A549 (cell line): ENCODE results near the gene COL12A1. TPM values are rescaled to one million over a fixed set of nuclear protein-coding genes. Genes with fewer than 3 reads are reported as not detected.

Experiments
- ATAC-seq, 2 experiments: fragments of 200-7000 bp in 1 of 2; fragments of >200 bp in 1 of 2; cut with Nextera tagmentation in 1 of 2; cut with Tn5 transposase in 1 of 2; 3 replicates each; pipeline versions ENCODE4 v1.8.0 to v1.9.1; 2018 to 2020; ENCODE audit warnings: mild to moderate bottlenecking in 1 of 2, moderate library complexity in 1 of 2
- CTCF ChIA-PET: fragments of 300-600 bp; sonication (Branson Sonifier 250); formaldehyde crosslinking; extraction: SDS; loops from one replicate; lab custom pipeline; 2021; ENCODE audit warnings: antibody characterized with exemption, inconsistent platforms; lab: Yijun Ruan, JAX
- POLR2A ChIA-PET: fragments of 350-600 bp; formaldehyde crosslinking; extraction: SDS; loops from one replicate; lab custom pipeline; 2021; ENCODE audit warnings: antibody characterized with exemption, inconsistent platforms; lab: Yijun Ruan, JAX
- DNase-seq, 2 experiments: peaks; one replicate each; pipeline versions ENCODE4 v3.0.0 to v3.0.0-alpha.2; 2011 to 2016; ENCODE audit warnings: low read depth in 1 of 2, low spot score in 1 of 2
- FAIRE-seq: peaks from 2 replicates; lab custom pipeline; 2011; peaks lifted over from hg19 to GRCh38; lab: Jason Lieb, UNC
- H3K27ac ChIP-seq, 2 experiments: fragments of >200 bp; sonication (Bioruptor Twin); formaldehyde crosslinking; 3 replicates each; pipeline ENCODE4 v1.5.1; 2016 to 2017
- H3K4me1 ChIP-seq: fragments of >200 bp; sonication (Bioruptor Twin); formaldehyde crosslinking; 3 replicates; pipeline ENCODE4 v1.6.1; 2016
- H3K4me2 ChIP-seq: fragments of >200 bp; sonication (Bioruptor Twin); formaldehyde crosslinking; 3 replicates; pipeline ENCODE4 v1.6.1; 2016
- H3K4me3 ChIP-seq: fragments of >200 bp; sonication (Bioruptor Twin); formaldehyde crosslinking; 3 replicates; pipeline ENCODE4 v1.5.1; 2016
- H3K9me3 ChIP-seq: fragments of >200 bp; sonication (Bioruptor Twin); formaldehyde crosslinking; 3 replicates; pipeline ENCODE4 v1.6.1; 2016
- CBX2 ChIP-seq: fragments of 200-600 bp; sonication (generic); IDR thresholded peaks from 2 replicates; pipeline ENCODE4 v1.6.1; 2016; ENCODE audit warnings: low read depth, mild to moderate bottlenecking, borderline replicate concordance
- CEBPB ChIP-seq, 2 experiments: fragments of >200 bp in 1 of 2; sonication (Bioruptor Twin) in 1 of 2; formaldehyde crosslinking in 1 of 2; IDR thresholded peaks; 2 replicates each; pipeline ENCODE4 v1.6.1; 2012 to 2016
- E2F6 ChIP-seq: IDR thresholded peaks from 2 replicates; pipeline ENCODE4 v1.6.1; 2012; ENCODE audit warnings: low read depth, borderline replicate concordance
- EHF ChIP-seq: fragments of 250-450 bp; sonication (Bioruptor Pico); IDR thresholded peaks from 2 replicates; pipeline ENCODE4 v1.5.0; 2020; ENCODE audit warnings: mild to moderate bottlenecking
- EP300 ChIP-seq, 2 experiments: fragments of >200 bp; sonication (Bioruptor Twin); formaldehyde crosslinking; IDR thresholded peaks; 2 replicates in 1 of 2; 3 replicates in 1 of 2; pipeline ENCODE4 v1.6.1; 2016 to 2017
- FOSB ChIP-seq: fragments of 250-450 bp; sonication (Bioruptor Pico); IDR thresholded peaks from 2 replicates; pipeline ENCODE4 v1.5.0; 2020; ENCODE audit warnings: mild to moderate bottlenecking, moderate library complexity
- GATA3 ChIP-seq: IDR thresholded peaks from 2 replicates; pipeline ENCODE4 v1.6.1; 2012; ENCODE audit warnings: borderline replicate concordance
- HDAC2 ChIP-seq: fragments of 200-600 bp; sonication (generic); IDR thresholded peaks from 2 replicates; pipeline ENCODE4 v1.6.1; 2016
- HOXB5 ChIP-seq: fragments of 250-450 bp; sonication (Bioruptor Pico); IDR thresholded peaks from 2 replicates; pipeline ENCODE4 v1.5.0; 2020; ENCODE audit warnings: mild to moderate bottlenecking, moderate library complexity
- KDM1A ChIP-seq: fragments of 200-600 bp; sonication (generic); IDR thresholded peaks from 2 replicates; pipeline ENCODE4 v1.6.1; 2016; ENCODE audit warnings: low read depth, mild to moderate bottlenecking
- MAZ ChIP-seq: fragments of 150-350 bp; IDR thresholded peaks from 2 replicates; pipeline ENCODE4 v1.6.1; 2014; ENCODE audit warnings: antibody characterized with exemption, low read depth, low read length, borderline replicate concordance
- PBX3 ChIP-seq: IDR thresholded peaks from 2 replicates; pipeline ENCODE4 v1.6.1; 2012
- POLR2A ChIP-seq: IDR thresholded peaks from 2 replicates; pipeline ENCODE4 v1.6.1; 2012; ENCODE audit warnings: mild to moderate bottlenecking, low read length
- POLR2AphosphoS2 ChIP-seq: conservative IDR thresholded peaks from 2 replicates; pipeline ENCODE4 v1.6.1; 2012; ENCODE audit warnings: low read length, improper control_type of control experiment, inconsistent platforms
- RCOR1 ChIP-seq: fragments of 150-350 bp; IDR thresholded peaks from 2 replicates; pipeline ENCODE4 v1.6.1; 2014; ENCODE audit warnings: antibody characterized with exemption, low read length, low read depth
- SREBF2 ChIP-seq: fragments of 450-650 bp; IDR thresholded peaks from 2 replicates; pipeline ENCODE4 v1.6.1; 2014; ENCODE audit warnings: mild to moderate bottlenecking, moderate library complexity
- TP53 ChIP-seq: fragments of 250-450 bp; sonication (Bioruptor Pico); IDR thresholded peaks from 2 replicates; pipeline ENCODE4 v1.5.0; 2021; ENCODE audit warnings: mild to moderate bottlenecking, moderate library complexity
- ZC3H11A ChIP-seq: fragments of 450-650 bp; IDR thresholded peaks from 2 replicates; pipeline ENCODE4 v1.6.1; 2014; ENCODE audit warnings: antibody characterized with exemption, mild to moderate bottlenecking
- ZNF302 ChIP-seq: fragments of 250-450 bp; sonication (Bioruptor Pico); IDR thresholded peaks from 2 replicates; pipeline ENCODE4 v1.9.0; 2021; ENCODE audit warnings: inconsistent platforms, mild to moderate bottlenecking, moderate library complexity
- ZSCAN20 ChIP-seq: fragments of 250-450 bp; sonication (Bioruptor Pico); IDR thresholded peaks from 2 replicates; pipeline ENCODE4 v1.8.0; 2022; ENCODE audit warnings: mild to moderate bottlenecking, moderate library complexity
- WGBS: methylation state at CpG from one replicate; pipeline ENCODE4 v1.1.6; 2017; ENCODE audit errors: missing lambda C conversion rate; 5-methylcytosine and 5-hydroxymethylcytosine counted together
- polyA plus RNA-seq, 4 experiments: library from polyadenylated mRNA; depleted of rRNA in 3 of 4; stranded (reverse); fragments of >200 nt; fragmentation: RNase III in 1 of 4; extraction: RNeasy Plus Mini Kit Qiagen cat#74134 plus additional on column Dnase treatment in 1 of 4; gene quantifications; 2 replicates in 3 of 4; 3 replicates in 1 of 4; pipeline ENCODE4 v1.2.3, GENCODE V29; 2011 to 2017
- TF ChIP-seq, protein P1 (sequence below): fragments of >200 bp; sonication (Bioruptor Twin); formaldehyde crosslinking; IDR thresholded peaks from 3 replicates; pipeline ENCODE4 v1.5.1; 2016
- TF ChIP-seq, protein P2 (sequence below): fragments of 250-450 bp; sonication (Bioruptor Pico); IDR thresholded peaks from 2 replicates; pipeline ENCODE4 v1.5.0; 2020; ENCODE audit warnings: low read depth, mild to moderate bottlenecking, moderate library complexity
- TF ChIP-seq, protein P3 (sequence below): fragments of 150-350 bp; IDR thresholded peaks from 2 replicates; pipeline ENCODE4 v1.6.1; 2014; ENCODE audit warnings: low read depth, mild to moderate bottlenecking, low read length
- TF ChIP-seq, protein P4 (sequence below): fragments of 200-600 bp; sonication (generic); IDR thresholded peaks from 2 replicates; pipeline ENCODE4 v1.6.1; 2016; ENCODE audit warnings: antibody characterized with exemption, mild to moderate bottlenecking, moderate library complexity

Gene COL12A1
- polyA plus RNA-seq, 2 of the 4 experiments (the other 2 are of a cell fraction): 6.3 to 11.2 TPM

DNA sequence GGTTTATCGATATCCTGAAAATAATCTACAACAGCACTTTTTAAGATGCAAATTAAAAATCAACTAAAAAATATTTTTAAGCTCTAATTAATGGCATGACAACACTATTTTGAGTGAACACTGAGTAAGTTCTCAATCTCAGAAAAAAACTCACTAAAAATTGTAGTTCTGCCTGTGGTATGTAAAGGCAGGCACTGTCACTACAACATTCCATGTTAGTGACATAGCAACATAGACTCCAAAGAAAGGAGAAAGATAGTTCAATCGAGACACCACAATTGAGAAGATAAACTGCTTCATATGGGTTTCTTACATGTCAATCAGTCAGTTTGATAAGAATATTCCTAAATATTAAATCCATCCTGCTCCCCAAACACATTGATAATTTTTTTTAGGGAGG, 38.0 kb downstream of the COL12A1 start:
- Histone ChIP-seq H3K4me3 (no peak overlapping the region), H3K27ac (no peak overlapping the region)
- no peak for FAIRE-seq
- DNase-seq: no peak
- POLR2A ChIA-PET: no interaction called here
- TF ChIP-seq, protein P1, sequence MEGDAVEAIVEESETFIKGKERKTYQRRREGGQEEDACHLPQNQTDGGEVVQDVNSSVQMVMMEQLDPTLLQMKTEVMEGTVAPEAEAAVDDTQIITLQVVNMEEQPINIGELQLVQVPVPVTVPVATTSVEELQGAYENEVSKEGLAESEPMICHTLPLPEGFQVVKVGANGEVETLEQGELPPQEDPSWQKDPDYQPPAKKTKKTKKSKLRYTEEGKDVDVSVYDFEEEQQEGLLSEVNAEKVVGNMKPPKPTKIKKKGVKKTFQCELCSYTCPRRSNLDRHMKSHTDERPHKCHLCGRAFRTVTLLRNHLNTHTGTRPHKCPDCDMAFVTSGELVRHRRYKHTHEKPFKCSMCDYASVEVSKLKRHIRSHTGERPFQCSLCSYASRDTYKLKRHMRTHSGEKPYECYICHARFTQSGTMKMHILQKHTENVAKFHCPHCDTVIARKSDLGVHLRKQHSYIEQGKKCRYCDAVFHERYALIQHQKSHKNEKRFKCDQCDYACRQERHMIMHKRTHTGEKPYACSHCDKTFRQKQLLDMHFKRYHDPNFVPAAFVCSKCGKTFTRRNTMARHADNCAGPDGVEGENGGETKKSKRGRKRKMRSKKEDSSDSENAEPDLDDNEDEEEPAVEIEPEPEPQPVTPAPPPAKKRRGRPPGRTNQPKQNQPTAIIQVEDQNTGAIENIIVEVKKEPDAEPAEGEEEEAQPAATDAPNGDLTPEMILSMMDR: no peak
- no peak for TF ChIP-seq GATA3
- no peak for TF ChIP-seq EHF (CRISPR knock-in tag)
- no peak for TF ChIP-seq POLR2AphosphoS2
- TF ChIP-seq MAZ: no peak
- no peak for TF ChIP-seq HOXB5 (CRISPR knock-in tag)
- TF ChIP-seq CBX2: no peak
- no peak for TF ChIP-seq ZSCAN20 (CRISPR knock-in tag)
- TF ChIP-seq KDM1A: no peak
- TF ChIP-seq FOSB (CRISPR knock-in tag): no peak
- TF ChIP-seq, protein P2, sequence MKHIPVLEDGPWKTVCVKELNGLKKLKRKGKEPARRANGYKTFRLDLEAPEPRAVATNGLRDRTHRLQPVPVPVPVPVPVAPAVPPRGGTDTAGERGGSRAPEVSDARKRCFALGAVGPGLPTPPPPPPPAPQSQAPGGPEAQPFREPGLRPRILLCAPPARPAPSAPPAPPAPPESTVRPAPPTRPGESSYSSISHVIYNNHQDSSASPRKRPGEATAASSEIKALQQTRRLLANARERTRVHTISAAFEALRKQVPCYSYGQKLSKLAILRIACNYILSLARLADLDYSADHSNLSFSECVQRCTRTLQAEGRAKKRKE (CRISPR knock-in tag): no peak
- no peak for TF ChIP-seq RCOR1
- TF ChIP-seq, protein P3, sequence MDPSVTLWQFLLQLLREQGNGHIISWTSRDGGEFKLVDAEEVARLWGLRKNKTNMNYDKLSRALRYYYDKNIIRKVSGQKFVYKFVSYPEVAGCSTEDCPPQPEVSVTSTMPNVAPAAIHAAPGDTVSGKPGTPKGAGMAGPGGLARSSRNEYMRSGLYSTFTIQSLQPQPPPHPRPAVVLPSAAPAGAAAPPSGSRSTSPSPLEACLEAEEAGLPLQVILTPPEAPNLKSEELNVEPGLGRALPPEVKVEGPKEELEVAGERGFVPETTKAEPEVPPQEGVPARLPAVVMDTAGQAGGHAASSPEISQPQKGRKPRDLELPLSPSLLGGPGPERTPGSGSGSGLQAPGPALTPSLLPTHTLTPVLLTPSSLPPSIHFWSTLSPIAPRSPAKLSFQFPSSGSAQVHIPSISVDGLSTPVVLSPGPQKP: no peak
- no peak for TF ChIP-seq ZC3H11A
- TF ChIP-seq, all 56 proteins: peak for 0
- H3K4me1 ChIP-seq: no peaks in the 10 kb centered on the region
- H3K4me2 ChIP-seq: no peak overlapping the region
- CTCF ChIA-PET: no interaction called here
- ATAC-seq: no peak
- WGBS: 56% methylated on average over 2 of the region's 2 CpGs
- H3K9me3 ChIP-seq: no peaks in the 10 kb centered on the region

DNA sequence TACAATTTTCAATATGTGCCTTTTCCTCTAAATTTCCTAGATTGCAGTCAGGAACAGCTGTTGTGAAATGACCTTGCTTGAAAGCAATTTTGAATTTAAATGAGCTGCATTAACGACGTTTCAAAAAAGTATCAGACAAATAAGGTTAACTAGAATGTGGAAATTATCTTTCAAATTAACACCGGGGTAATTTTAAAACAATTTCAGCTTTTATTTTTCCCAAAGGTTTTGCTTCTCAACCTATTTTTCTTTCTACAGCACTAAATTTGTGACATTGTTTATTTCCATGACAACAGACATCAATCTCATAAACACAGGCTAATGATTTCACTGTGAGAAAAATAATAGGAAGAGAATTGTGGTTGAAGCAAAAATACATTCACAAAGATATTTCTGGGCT, 38.5 kb downstream of the COL12A1 start:
- TF ChIP-seq ZC3H11A: no peak
- no peak for TF ChIP-seq ZNF302 (CRISPR knock-in tag)
- TF ChIP-seq SREBF2: no peak
- TF ChIP-seq POLR2A: no peak
- no peak for TF ChIP-seq E2F6
- no peak for TF ChIP-seq MAZ
- no peak for TF ChIP-seq TP53 (CRISPR knock-in tag)
- TF ChIP-seq, protein P2 (CRISPR knock-in tag): no peak
- TF ChIP-seq CEBPB (IDR thresholded peaks at IDR 0.05): no peak
- CTCF ChIA-PET: no interaction called here
- Histone ChIP-seq H3K4me2 (no peak overlapping the region), H3K4me1 (no peaks in the 10 kb centered on the region), H3K9me3 (no peaks in the 10 kb centered on the region), H3K4me3 (no peak overlapping the region), H3K27ac (no peak overlapping the region)
- WGBS: 84% methylated on average over 3 of the region's 3 CpGs
- POLR2A ChIA-PET: no interaction called here
- ATAC-seq: no peak
- DNase-seq: no peak
- FAIRE-seq: no peak

- no peak for FAIRE-seq
- ChIA-PET CTCF (no interaction called here), POLR2A (no interaction called here)
- H3K4me2 ChIP-seq: no peak overlapping the region
- H3K4me1 ChIP-seq: no peaks in the 10 kb centered on the region
- H3K4me3 ChIP-seq: no peak overlapping the region
- no peaks in the 10 kb centered on the region for H3K9me3 ChIP-seq
- no peak for TF ChIP-seq PBX3
- TF ChIP-seq HDAC2: no peak
- TF ChIP-seq, protein P4, sequence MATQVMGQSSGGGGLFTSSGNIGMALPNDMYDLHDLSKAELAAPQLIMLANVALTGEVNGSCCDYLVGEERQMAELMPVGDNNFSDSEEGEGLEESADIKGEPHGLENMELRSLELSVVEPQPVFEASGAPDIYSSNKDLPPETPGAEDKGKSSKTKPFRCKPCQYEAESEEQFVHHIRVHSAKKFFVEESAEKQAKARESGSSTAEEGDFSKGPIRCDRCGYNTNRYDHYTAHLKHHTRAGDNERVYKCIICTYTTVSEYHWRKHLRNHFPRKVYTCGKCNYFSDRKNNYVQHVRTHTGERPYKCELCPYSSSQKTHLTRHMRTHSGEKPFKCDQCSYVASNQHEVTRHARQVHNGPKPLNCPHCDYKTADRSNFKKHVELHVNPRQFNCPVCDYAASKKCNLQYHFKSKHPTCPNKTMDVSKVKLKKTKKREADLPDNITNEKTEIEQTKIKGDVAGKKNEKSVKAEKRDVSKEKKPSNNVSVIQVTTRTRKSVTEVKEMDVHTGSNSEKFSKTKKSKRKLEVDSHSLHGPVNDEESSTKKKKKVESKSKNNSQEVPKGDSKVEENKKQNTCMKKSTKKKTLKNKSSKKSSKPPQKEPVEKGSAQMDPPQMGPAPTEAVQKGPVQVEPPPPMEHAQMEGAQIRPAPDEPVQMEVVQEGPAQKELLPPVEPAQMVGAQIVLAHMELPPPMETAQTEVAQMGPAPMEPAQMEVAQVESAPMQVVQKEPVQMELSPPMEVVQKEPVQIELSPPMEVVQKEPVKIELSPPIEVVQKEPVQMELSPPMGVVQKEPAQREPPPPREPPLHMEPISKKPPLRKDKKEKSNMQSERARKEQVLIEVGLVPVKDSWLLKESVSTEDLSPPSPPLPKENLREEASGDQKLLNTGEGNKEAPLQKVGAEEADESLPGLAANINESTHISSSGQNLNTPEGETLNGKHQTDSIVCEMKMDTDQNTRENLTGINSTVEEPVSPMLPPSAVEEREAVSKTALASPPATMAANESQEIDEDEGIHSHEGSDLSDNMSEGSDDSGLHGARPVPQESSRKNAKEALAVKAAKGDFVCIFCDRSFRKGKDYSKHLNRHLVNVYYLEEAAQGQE: no peak
- no peak for TF ChIP-seq MAZ
- TF ChIP-seq EP300 (IDR thresholded peaks at IDR 0.05): no peak
- TF ChIP-seq CBX2: no peak
- 21% methylated on average over 2 of the region's 2 CpGs for WGBS
- no peak for DNase-seq
- no peak for ATAC-seq
- no peak overlapping the region for H3K27ac ChIP-seq
Observed at GRCh38 chr6:75166773-75167172, 39.1 kb downstream of the COL12A1 start.
